Activated gamma-delta T cell treated with anti-CD3 and anti-CD28 coated beads, Interleukin-2, amount 50 U/mL, for 16 hours (primary cell): Measurements from ENCODE around the gene HS3ST2.

ENCODE experiments used
- DNase-seq: peaks from one replicate; pipeline ENCODE4 v3.0.0-alpha.2; 2020; ENCODE audit warnings: low read depth

Gene HS3ST2

GRCh38 chr16:22813948-22814710 lies at the start of gene HS3ST2:
Gene HS3ST2, plus strand, starts transcription at chr16:22814162. Its CDS starts 449 bp downstream, at chr16:22814611.
- DNase-seq, result no peak

- DNase-seq, result no peak
Observed at GRCh38 chr16:22764662-22765327, 49.2 kb upstream of the HS3ST2 start.

GRCh38 chr16:22765479-22765878 lies 48.5 kb upstream of the HS3ST2 start:
- no peak for DNase-seq

DNA sequence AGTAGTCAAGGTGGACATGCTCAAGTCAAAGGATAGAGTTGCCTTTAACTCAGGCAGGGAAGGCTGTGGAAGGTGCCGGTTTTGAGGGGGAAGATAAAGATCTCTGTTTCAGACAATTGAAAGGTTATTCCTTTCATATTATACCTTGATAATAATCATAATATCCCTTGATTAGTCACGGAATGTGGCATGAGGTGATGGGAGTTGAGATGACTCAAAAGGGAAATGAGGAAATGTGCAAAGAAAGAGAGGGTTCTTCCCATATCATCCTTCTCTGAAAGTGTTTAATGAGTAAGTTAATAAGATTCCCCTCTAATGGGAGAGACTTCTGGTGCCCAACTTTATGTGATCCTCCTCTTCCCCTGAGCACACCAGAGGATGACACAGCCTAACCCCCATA lies 43.1 kb upstream of the HS3ST2 start:
- DNase-seq, result no peak

DNA sequence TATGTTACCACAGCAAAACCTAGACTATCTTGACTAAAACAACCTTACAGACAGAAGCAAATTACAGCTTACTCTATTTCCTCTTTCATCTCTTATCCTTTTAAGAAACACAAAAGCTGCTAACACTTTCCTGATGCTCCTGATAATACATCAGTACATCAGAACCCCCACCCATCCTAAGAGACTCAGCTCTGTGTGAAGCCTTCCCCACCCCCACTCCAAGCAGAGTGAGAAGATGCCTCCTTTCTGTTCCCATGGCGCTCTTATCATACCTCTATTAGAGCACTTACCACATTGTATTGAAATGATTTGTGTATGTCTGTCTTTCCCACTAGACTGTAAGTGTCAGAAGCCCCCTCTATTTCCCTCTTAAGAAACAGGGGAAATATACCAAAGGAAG lies 42.4 kb upstream of the HS3ST2 start:
- DNase-seq, result no peak

- DNase-seq, result no peak
Observed at GRCh38 chr16:22775220-22775922, 38.6 kb upstream of the HS3ST2 start.

- DNase-seq, result no peak
Observed at GRCh38 chr16:22781480-22781879, 32.5 kb upstream of the HS3ST2 start.

- DNase-seq, result no peak
Observed at GRCh38 chr16:22782314-22782713, 31.6 kb upstream of the HS3ST2 start.

DNA sequence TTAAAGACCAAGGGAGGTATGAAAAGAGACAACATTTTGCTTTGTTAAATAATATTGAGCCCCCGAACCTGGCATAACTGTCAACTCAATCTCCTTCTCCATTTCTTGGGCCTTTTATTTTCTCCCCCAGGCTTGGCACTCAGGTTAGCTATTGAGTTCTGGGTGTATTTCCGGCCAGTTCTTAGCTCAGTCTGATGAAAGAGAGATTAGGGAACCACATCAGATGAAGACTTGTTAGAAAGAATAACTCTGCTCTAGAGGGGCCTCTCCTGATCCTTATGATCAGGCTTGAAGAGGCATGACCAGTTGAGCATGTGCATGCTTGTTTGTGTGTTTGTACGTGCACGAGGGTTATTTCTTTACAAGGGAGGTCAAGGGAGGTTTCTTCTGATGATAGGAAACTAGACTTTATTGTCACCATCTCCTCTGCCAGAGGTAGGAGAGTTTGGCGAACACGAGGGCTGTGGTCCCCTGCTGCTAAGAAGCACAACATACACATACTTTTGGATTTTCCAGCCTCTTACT lies 29.2 kb upstream of the HS3ST2 start:
- DNase-seq, result no peak

- DNase-seq, result no peak
Observed at GRCh38 chr16:22785552-22785951, 28.4 kb upstream of the HS3ST2 start.

GRCh38 chr16:22786284-22786683 lies 27.7 kb upstream of the HS3ST2 start:
- DNase-seq, result no peak

GRCh38 chr16:22786691-22787090 lies 27.3 kb upstream of the HS3ST2 start:
- no peak for DNase-seq

DNA sequence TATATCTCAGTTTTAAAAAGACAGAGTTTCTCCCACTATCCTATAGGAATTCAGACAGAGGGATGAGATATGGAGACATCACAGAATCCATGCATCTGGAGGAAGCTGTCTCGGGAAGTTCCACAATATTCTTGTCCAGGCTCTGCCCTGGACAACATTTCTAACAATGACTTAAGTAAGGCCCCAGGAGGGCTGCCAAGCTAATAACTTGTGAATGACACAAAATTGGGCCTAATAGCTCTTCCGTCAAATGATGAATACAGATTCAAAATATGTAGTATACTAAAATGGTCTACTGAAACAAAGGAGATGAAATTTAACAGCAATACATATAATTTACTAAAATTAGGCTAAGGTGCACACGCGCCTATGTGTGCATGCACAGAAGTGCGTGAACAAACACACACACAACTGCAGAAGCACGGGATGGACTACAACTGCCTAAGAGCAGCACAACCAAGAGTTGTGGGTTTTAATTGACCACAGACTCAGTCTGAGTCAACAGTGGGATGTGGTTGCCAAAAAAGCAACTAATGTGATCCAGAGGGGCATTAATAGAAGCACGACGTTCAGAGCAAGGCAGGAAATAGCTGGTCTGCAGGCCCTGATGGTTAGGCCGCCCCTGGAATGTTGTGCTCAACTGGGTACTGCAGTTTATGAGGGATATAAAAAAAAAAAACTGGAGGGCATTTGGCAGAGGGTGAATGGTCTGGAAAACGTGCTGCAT lies 26.3 kb upstream of the HS3ST2 start:
- no peak for DNase-seq

GRCh38 chr16:22788193-22788530 lies 25.8 kb upstream of the HS3ST2 start:
- no peak for DNase-seq

GRCh38 chr16:22789281-22789945 lies 24.5 kb upstream of the HS3ST2 start:
- DNase-seq, result no peak

GRCh38 chr16:22797551-22797950 lies 16.4 kb upstream of the HS3ST2 start:
- no peak for DNase-seq

GRCh38 chr16:22799113-22799512 lies 14.8 kb upstream of the HS3ST2 start:
- no peak for DNase-seq

DNA sequence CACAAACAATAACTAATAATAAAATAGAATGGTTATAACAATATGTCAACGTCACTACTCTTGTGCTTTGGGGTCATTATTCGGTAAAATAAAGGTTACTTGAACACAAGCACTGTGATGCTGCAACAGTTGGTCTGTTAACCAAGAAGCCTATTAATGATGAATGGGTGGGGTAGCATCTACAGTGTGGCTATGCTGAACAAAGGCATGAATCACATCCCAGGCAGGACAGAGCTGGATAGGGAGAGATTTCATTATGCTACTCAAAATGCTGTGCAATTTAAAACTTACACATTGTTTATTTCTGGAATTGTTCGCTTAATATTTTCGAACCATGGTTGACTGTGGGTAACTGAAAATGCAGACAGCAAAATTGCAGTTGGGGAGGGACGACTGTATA lies 9.1 kb upstream of the HS3ST2 start:
- DNase-seq, result no peak

DNA sequence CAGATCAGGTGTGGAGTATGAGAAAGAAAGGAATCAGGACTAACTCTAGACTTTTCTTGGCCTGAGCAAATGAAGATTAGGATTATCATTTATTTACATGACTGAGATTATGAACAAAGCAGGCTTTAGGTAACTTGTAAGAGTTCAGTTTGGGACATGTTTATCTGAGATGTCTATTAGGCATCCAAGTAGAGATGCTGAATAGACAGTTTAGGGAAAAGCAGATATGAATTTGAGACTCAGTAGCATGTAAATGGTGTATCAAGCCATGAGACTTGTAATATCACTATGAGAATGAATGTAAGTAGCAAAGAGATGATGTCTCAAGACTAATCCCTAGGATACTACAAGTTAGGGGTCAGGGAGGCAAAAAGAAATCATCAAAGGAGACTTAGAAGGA lies 8.6 kb upstream of the HS3ST2 start:
- no peak for DNase-seq

DNA sequence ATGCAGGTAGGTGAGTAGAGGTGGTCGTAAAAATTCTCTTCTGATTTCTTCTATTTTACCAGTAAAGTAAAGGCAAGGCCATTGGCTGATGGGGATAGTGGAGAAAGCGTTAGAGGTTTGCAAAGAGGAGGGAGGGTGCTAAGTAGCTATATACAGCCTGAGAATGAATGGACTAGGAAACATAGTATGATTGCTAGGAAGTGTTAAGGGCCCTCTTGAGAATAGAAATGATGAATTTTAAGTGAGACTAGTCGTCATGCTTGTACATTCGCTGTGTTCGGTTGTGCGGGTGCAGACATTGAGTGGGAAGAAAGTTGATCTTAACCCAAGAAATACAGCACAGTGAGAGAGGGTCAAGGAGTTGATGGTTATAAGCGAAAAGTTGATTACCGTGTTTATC lies 7.2 kb upstream of the HS3ST2 start:
- DNase-seq, result no peak

DNA sequence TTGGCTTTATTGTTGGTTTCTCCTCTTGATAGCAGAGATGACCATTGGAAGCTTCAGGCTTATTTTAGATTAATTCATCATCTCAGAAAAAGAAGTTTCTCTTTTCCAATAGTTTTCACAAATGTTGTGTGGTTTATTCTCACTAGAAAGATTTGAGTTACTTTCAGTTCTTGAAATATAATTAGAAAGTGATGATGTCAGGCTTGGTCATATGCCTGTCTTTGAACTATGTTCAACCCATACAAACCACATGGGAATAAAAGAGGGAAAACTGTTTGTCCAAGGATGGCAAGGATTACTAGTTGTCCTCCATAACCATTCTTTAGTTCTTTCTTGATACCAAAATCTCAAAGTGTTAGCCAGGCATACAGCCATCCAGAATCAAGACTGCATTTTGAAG lies 3.7 kb upstream of the HS3ST2 start:
- no peak for DNase-seq
